NCI-H69 (cell line): ENCODE data around the gene DNAH10.
A peak's percentile ranks its signal among the peaks of the same experiment; 100 is the strongest.

Source experiments
- DNase-seq: peaks from one replicate; lab custom pipeline; 2025; lab: John Stamatoyannopoulos, UW

The DNAH10 gene

DNA sequence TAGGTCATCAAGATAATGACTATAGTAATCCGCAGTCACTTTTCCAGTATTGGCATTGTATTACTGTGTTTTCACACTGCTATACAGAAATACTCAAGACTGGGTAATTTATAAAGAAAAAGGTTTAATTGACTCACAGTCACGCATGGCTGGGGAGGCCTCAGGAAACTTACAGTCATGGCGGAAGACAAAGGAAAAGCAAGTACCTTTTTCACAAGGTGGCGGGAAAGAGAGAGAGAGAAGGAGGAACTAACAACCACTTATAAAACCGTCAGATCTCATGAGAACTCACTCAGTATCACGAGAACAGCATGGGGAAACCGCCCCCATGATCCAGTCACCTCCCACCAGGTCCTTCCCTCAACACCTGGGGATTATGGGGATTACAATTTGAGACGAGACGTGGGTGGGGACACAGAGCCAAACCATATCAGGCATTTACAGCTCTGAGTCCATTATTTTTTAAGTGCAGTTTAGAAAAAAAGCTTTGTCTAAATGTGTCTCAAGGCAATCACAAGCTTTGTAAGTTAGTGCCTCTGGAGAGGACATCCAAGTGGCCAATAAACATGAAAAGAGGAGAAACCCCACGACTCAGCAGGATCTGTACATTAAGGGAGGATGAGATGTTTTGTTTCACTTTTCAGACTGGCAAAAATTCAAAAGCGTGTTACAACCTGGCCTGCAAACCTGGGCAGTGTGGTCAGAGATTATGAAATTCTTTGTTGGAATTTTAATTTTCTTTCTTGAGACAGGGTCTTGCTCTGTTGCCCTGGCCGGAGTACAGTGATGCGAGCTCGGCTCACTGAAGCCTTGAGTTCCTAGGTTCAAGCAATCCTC, 82.0 kb downstream of the DNAH10 start:
- DNase-seq = no peak

DNA sequence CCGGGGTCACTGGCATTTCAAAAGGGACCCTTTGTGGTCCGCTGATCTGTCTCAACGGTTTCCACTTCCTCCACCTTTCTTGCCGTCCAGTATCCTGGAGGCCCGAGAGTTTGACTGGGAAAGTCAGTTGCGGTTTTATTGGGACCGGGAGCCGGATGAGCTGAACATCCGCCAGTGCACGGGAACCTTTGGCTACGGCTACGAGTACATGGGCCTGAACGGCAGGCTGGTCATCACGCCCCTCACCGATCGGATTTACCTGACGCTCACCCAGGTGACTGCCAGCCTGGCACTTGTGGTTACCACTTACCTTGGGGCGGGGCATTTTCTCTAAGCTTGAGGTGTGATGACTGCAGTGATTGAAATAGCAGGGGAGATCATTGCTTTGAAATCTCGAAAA, 83.8 kb downstream of the DNAH10 start:
- DNase-seq = no peak

DNA sequence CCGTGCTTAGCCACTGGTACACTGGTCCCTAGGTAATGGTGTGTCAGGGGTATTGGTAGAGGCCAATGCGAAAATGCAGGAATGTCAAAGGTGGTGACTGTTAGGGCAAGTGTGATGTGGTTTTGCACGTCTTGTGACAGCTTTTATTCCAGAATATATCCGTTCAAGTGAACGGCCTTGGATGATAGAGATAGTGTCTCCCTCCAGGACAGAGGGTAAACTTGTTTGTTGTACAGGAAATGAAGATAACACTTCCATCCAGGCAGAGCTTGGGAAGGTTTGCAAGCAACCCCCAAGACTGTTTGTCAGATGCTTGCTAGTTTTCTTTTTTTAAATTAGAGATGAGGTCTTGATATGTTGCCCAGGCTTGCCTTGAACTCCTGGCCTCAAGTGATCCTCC, 84.2 kb downstream of the DNAH10 start:
- DNase-seq = no peak

DNA sequence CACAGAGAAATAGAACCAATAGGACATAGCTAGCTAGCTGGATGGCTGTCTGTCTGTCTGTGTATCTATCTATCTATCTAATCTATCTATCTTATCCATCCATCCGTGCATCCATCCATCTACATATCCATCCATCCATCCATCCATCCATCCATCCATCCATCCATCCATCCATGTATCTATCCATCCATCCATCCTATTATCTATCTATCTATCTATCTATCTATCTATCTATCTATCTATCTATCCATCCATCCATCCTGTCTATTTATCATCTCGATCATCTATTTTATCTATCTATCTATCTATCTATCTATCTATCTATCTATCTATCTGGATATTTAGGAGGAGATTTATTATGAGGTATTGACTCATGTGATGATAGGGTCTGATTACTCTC, 84.9 kb downstream of the DNAH10 start:
- no peak for DNase-seq

DNA sequence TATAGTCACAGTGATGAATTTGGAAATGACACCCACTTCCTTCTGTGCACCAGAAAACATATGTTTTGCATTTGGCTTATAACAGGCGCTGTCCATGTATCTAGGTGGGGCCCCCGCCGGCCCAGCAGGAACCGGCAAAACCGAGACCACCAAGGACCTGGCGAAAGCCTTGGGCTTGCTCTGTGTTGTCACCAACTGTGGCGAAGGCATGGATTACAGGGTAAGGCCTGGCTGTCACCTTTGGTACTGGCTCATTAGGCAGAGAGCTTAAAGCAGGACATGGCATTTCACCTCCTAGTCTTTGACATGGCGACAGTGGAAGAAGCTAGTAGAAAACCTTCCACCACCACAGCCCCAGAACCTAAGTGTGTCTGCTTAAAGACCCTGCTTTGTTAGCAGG, 85.8 kb downstream of the DNAH10 start:
- no peak for DNase-seq

DNA sequence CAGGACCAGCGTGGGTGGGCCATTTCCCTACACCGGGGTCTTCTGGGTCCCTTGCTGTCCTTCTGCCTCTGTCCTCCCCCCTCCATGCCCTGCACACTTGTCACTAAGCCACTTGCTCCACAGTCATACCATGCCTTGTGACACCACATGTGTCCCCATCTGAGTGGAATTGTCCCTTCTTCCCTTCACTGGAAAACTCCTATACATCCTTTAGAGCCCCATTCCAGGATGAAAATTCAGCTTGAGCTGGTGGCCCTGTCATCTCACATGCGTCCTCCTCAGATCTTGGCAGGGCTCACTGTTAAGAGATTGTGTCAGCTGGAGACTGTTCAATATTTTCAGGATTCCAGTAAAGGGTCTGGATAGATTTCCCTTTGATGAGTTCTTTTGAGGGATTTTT, 87.4 kb downstream of the DNAH10 start:
- DNase-seq = no peak

DNA sequence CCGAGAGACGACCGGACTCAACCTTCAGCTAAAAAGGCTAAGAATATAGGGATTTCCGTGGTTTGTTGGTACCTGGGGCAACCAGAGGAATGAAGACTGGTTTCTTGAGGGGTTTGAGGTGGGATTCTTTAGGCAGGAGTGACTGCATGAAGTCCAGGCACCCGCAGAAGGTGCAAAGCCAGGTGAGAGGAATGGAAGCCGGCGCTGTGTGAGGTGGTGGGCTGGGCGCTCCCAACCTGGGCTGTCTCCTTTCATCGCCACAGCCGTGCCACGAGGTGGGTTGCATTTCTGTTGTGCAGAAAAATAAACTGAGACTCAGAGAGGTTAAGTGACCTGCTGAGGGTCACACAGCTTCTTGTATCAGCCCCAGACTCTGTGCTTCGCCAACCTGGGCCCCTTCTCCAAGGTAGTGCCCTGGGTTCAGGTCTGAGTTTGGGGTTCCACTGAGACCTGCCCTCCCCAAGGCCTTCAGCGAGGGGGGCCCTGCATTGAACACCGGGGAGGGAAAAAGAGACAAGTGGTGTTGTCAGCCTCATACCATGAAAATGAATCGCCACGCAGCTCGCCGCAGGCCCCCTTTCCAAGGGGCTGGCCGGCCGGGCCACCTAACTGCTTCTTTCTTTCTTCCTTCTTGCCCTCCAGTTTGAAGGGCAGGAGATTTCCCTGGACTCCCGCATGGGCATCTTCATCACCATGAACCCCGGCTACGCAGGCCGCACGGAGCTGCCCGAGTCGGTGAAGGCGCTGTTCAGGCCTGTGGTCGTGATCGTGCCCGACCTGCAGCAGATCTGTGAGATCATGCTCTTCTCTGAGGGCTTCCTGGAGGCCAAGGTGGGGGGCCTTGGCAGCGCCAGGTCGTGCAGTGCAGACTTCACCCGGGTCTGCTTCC, 88.4 kb downstream of the DNAH10 start:
- no peak for DNase-seq

DNA sequence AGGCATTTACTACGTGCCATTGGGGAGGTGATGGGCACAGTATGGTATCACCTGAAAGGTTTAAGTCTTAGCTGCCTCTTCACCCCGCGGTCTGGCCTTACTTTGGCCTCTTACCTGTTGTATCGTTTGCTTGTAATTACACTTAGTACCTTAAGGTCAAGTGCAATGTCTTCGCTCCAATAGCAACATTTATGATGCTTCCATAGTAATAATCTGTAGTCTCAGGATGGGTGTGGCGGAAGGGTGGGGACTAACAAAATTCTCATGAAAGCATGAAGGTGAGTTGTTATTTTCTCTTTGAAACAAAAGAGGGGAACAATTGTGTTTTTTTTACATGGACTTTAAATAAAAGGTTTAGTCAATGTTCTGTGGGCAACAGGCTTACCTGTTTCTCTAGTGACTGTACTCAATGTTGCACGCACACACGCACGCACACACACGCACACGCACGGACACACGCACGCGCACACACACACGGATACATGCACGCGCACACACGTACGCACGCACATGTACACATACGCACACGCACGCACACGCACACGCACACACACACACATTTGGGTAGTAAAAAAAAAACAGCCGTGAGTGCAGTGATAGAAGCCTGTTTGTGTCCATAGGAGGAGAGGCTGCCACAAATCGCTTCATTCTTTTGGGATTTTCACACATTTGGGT, 91.4 kb downstream of the DNAH10 start:
- no peak for DNase-seq

DNA sequence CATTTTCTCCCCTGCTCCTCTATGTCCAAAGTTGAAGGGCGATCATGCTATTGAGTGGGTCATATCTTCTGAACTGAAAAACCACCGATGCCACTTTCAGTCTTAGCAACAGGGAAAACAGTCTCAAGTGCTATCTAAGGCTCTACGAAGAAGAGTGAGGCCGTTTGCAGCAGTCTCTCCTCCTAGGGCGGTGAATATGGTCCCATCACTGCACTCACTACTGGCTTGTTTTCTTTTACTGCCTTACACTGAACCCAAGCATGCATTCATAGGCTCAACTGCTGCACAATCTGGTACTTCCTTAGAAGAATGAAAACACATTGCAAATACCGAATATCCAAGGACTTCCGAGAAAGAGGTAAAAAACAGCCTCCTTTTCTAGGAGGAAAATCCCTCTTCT, 92.1 kb downstream of the DNAH10 start:
- DNase-seq = no peak

DNA sequence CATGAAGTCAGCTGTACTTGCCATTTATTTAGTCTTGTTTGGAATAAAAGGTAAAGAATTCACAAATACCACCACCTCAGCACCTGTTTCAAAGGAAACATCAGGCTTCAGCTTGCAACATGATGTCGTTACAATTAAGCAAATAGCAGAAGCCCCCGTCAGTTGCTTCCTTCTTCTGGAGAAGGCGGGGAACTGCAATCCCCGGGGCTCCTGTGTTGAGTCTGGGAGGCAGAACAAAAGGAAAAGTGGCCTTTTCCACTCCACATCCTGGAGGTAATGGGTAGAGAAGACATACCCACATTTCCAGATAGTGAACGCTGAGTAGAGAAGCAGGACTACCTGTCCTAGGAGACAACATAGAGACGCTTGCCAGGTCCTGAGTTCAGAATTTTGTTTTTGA, 92.8 kb downstream of the DNAH10 start:
- peak; percentile 32 for DNase-seq

DNA sequence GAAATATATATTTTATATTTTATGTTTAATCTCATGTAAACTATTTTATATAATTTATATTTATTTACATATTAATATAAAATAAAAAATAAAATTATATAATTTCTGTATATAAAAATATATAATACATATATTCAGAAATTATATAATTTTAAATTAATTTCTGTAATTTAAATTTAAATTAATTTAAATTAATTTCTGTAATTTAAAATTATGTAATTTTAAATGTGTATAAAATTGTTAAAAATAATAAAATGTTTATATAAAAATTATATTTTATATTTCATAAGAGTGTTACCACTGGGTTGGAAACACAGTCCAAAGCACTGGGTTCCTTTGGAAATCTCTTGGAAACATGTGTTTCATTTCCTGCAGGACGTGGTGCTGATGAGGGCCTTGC, 94.6 kb downstream of the DNAH10 start:
- no peak for DNase-seq

DNA sequence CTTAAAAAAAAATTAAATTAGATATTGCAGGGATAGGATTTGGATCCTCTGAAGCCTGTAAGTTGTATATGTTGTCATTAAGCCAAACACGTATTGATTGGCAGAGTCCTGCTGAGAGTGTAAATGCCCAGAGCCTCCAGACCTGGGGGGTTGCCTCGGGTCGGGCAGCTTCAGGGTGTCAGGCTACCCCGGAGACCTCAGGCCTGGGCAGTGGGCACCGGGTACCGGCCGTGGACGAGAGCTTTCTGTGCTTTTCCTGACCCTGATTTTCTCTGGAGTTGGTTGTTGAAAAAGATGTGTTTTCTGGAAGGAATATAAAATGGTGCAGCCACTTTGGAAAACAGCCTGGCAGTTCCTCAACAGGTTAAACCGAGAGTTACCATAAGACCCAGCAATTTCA, 96.1 kb downstream of the DNAH10 start:
- no peak for DNase-seq

DNA sequence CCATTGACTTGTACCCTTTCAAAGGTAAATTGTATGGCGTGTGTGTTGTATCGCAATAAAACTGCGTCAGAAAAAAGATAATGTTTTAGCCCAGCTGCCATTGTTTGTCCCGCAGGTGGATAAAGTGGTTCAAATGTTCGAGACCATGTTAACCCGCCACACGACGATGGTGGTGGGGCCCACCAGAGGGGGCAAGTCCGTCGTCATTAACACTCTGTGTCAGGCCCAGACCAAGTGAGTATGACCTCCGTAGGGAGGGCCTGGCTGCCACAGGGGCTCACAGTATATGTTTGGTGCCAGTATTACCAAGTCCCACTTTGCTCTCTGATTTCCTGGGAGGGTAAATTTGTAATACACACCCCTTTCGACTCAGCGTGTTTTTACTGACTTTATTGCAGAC, 96.9 kb downstream of the DNAH10 start:
- no peak for DNase-seq

DNA sequence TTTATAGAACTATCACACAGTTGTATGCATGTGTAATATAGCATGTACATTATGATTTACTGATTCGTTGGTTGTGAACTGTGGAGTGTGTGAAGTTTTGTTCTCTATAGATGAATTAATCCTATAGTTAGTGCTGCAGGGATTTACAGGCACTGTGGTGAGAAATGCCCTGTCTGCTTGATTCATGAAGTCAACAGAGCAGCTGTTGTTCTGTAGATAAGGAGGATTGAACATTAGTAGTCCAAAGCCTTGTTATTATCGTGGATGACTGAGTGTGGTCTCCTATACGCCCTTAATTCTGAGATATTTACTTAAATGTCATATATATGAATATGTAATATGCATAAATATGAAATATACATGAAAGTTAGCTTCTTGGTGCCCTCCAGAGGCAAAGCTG, 98.3 kb downstream of the DNAH10 start:
- DNase-seq = no peak

DNA sequence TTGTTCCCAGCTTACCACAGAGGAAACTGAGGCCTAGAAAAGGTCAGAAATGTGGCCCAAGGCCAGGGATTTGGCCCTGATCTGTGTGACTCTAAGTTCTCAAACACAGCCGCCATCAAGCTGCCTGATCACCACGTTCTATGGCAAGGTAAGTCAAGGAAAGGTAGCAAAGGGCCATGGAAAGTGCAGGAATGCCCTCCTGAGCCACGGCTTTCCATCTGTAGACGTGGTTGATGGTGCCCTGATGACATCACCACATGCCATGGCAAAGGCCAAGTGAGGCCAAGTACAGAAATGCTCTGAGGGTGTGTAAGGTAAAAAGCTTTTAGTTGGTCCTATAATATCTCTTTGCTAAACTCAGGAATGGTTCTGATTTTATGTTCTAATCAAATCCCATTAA, 99.3 kb downstream of the DNAH10 start:
- DNase-seq = no peak

DNA sequence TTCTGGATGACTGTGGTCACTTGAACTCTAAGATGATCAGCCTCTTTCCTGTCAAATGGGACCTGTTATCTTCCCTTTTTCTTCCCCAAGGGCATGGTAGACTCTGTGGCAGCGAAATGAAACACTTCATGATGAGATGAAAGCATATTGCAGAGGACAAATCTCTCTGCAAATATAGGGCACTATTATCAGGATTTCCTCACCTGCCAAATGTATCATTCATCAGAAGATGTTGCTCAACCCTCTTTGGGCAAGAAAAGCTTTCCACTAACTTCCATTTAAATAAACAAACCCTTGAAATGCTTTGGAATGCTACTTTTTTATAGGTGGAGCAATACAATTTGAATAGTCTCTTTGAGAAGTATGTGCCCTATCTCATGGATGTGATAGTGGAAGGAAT, 105.0 kb downstream of the DNAH10 start:
- no peak for DNase-seq

DNA sequence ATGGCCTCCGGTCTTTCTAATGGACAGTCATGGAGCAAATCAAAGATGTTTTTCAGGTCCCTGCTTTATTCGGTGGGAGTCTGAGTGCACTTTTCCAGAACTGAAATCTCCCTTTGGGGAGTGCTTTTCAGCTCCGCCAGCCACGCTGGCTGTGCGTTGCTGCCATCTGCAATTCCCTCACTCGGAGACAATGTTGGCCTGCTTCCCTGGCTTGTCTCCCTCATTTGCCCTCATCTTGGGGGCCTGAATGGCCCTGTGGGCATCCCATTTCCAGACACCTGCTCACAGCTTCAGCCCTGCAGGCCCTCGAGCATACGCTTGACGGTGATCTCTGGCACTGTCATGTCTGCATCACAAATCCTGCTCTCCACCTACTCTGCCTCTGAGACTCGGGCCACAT, 106.7 kb downstream of the DNAH10 start:
- DNase-seq = no peak

DNA sequence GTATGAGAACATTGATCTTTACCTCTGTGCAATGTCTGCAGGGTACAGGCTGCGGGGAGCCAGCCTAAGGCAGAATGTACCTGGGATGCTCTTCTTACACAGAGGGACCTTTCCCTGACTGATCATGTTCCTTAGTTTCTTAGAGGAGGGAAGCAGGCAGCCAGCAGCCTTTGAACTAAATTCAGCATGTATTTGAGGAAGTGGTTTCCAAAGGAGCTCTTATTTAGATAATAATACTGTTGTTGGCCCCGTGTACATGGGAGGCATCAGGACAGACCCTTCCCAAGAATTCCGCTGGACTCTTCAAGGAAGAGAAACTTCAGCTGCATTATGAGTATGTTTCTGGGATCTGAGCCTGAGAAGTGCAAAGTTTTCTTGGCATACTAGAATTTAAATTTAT, 111.7 kb downstream of the DNAH10 start:
- no peak for DNase-seq

DNA sequence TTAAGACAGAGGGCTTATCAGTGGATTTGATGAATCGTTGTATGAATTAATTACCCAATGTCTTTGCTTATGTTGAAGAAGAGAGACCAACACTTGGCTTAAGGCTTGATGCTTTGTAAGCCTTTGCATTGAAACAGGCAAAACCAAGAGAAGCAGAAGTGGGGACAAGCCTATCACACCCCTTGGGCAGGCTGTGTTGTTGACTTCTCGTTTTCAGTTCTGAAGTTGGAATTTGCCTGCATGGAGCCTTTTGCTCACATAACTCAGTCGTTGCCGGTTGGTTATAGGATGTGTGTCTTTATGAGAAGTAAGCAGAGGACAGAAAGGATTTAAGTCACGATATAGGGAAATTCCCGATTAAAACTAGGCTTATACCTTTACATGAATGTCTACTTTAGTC, 115.9 kb downstream of the DNAH10 start:
- DNase-seq = no peak

DNA sequence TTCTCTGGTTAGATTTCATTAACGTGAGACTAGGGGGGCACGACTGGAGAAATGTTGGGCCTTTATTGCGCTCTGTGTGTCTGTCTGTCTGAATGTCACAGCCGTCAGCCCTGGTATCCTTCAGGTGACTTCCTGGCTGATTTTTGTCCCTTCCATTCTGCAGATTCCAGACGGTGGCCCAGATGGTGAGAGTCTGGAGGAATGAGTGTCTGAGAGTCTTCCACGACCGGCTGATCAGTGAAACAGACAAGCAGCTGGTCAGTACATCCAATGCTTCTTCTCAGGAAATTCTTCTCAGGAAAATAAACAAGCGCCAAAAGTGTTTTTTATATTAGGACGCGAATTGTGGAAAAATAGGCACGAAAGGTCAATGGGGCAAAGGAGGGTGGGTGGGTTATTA, 117.0 kb downstream of the DNAH10 start:
- DNase-seq = no peak

DNA sequence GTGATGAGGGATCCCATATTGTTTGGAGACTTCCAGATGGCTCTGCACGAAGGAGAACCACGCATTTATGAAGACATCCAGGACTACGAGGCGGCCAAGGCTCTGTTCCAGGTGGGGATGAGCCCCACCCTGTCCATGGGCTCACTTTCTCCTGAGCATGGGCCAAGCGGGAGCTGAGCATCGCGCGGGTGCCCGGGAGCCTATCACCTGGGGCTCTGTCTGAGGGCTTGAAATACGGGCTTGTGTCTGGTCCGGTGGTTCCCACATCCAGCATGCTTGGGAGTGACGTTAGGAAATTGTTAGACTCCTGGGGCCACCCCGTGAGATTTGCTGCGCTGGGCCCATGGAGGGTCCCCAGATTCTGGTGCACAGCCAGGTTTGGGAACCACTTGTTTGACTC, 117.6 kb downstream of the DNAH10 start:
- no peak for DNase-seq

DNA sequence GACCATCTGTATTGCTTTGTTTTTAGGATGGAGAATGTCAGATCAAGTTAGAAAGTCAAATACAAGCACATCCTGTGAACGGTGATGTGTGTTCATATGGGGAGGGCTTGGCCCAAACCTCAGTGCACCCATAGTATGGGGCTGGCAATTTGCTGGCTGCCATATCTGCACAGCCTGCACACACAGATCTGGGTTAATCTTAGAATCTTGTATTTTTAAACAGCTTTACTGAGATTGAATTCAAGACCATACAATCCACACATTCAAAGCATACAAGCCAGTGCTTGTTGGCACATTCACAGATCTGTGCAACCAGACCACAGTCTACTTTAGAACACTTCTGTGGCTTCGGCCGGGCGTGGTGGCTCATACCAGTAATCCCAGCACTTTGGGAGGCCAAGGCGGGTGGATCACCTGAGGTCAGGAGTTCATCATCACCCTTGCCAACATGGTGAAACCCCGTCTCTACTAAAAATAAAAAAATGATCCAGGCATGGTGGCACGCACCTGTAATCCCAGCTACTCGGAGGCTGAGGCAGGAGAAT, 120.1 kb downstream of the DNAH10 start:
- DNase-seq = no peak

DNA sequence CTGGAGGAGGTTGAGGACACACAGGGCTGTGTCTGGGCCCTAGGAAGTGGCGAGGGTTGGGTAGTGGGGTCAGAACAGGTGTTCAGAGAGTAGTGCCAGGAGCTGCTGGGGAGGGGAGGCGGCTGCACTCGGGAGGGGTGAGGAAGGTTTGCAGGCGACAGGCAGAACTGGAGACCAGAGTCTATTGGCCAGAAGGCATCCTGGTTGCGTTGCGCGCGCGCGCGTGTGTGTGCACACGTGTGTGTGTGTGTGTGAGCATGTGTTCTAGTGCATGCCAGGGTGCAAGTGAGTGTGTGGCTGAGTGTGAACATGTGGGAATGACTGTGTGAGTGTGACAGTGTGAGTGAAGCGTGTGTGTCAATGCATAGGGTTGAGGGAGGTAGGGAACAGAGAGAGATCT, 124.2 kb downstream of the DNAH10 start:
- peak; percentile 32 for DNase-seq
